ENCODE measurements around the gene MEIOC.
"Not testable (repeated sequence)": the region's sequence is repeated elsewhere in the genome, so short reads cannot be mapped to it uniquely, and the experiment has no call there.

Gene MEIOC

DNA sequence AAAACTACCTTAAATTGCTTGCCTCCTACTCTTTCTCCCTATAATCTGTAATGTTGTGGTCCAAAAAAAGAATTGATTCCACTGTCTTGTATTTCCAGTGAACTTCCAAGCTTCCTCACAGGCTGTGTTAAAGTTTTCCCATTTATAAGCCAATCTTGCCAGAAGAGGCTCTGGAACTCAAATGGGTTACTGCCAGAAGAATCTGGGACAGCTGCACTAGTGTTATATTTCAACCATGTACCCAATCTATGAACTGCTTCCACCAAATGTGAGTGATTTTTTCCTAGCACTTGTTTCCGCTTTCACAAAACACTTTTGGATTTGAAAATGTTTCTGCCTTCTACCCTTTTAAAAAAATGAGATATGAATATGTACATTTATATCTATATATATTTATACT is 31.5 kb downstream of the MEIOC start:
- no peaks in the 10 kb centered on the region for H3K27me3 ChIP-seq (ENCODE audit: low read depth, low read length)
- H3K4me3 ChIP-seq (ENCODE audit: low read depth in 1 of 2, low read length in 2 of 2) = no peak overlapping the region

DNA sequence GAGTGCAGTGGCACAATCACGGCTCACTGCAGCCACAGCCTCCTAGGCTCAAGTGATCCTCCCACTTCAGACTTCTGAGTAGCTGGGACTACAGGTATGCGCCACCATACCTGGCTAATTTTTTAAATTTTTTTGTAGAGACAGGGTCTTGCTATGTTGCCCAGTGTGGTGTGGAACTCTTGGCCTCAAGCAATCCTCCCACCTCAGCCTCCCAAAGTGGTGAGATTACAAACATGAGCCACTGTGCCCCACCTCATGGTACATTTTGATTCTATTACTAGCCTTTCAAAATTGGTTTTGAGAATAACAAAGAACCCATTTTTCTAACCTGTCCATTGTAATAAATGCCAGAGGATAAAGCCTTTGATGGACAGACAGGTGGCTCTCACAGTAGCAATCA is 31.9 kb downstream of the MEIOC start:
- Histone ChIP-seq H3K36me3 (ENCODE audit: control insufficient read depth in 1 of 2, insufficient read depth in 2 of 2, low read length in 2 of 2) (peaks cover 6% of the 10 kb centered on the region in 2 donors), H3K9me3 (ENCODE audit: control insufficient read depth in 1 of 2, low read length in 2 of 2) (no peaks in the 10 kb centered on the region), H3K4me3 (ENCODE audit: low read depth in 1 of 2, low read length in 2 of 2) (peak overlapping the region; percentile 88 to 97), H3K27me3 (ENCODE audit: low read depth, low read length) (no peaks in the 10 kb centered on the region), H3K4me1 (ENCODE audit: control insufficient read depth in 1 of 2, insufficient read depth in 2 of 2, low read length in 2 of 2) (peaks cover 8 to 24% of the 10 kb centered on the region in 2 donors), H3K27ac (ENCODE audit: low read length) (no peak overlapping the region)

More for the DNA sequence above, 31.5 kb downstream of the MEIOC start:
- Histone ChIP-seq H3K9me3 (ENCODE audit: control insufficient read depth in 1 of 2, low read length in 2 of 2) (no peaks in the 10 kb centered on the region), H3K27ac (ENCODE audit: low read length) (no peak overlapping the region), H3K36me3 (ENCODE audit: control insufficient read depth in 1 of 2, insufficient read depth in 2 of 2, low read length in 2 of 2) (peaks cover 6 to 11% of the 10 kb centered on the region in 2 donors), H3K4me1 (ENCODE audit: control insufficient read depth in 1 of 2, insufficient read depth in 2 of 2, low read length in 2 of 2) (peaks cover 8 to 24% of the 10 kb centered on the region in 2 donors)

DNA sequence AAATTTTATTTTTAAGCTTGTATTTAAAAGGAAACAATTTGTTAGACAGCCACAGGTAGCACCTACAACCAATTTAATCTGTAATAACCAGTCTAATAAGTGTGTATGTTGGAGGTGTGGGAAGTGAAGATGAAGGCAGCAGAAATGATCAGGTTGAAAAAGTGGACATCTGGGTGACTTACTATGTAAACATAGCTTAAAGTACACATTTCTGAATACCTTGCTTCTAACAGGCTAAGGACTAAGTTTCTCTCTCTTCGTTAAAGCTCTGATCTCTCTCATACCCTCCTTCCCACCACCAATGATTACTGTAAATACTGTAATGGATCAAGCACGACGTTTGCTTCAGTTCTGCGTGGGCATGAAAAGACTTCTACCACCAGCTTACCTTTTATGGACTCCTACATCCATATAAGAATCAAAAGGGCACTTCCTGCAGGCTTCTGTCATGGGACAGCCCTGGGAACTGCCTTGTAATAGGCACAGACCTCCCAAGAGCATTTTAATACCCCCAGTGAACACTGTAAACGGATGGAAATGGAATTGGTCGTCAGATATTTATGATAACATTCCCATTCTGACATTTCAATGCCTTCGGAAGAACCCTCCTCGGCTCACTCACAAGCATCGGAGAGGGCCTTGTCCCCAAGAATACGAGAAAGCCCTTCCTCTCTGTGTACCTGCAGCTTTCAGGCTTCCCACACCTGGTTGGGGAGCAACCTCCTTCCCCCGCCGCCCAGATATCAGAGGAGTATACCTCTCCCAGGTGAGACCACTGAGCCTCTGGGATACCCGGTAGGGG is 32.6 kb downstream of the MEIOC start:
- peaks cover 1 to 2% of the 10 kb centered on the region in 2 donors for H3K36me3 ChIP-seq (ENCODE audit: control insufficient read depth in 1 of 2, insufficient read depth in 2 of 2, low read length in 2 of 2)

DNA sequence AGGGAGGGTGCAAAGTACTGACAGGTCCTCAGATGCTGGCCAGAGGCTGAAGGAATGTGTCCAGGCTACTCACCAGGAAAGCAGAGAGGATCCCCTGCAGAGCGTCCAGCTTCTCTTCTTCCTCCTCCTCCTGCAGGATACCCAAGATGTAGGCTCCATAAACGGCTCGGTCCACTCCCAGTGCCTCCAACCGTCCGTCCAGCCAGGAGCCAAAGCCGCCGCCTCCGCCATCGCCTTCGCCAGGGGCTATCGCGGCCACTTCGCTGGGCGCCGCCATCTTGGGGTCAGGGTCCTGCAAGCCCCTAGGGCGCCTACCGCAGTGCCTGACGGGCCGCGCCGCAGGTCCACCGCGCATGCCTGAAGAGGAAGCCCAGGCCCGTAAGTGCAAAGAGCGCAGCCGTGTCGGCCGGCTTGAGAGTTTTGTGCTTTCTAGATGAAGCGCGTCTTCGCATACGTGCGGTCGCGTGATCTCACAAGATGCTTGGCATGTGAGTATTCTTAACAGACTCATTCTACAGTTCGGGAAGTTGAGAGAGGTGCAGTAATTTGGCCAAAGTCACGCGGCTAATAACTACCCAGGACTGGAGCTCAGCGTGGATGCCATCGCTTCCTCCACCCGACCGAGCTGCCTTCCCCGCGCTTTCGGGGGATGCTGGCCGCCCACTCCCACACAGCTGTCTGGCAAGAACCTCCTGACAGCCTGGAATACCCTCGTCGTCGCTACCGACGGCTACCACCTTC is 33.4 kb downstream of the MEIOC start, which contains the start of gene CCDC43:
CCDC43 (minus strand) TSS at position 300 of the 741 bp plus-strand sequence; CDS start at position 277, 23 bp downstream.
- H3K27me3 ChIP-seq (ENCODE audit: low read depth, low read length) = no peaks in the 10 kb centered on the region
- no peaks in the 10 kb centered on the region for H3K9me3 ChIP-seq (ENCODE audit: control insufficient read depth in 1 of 2, low read length in 2 of 2)
- peak within 1 kb of the TSS; percentile 88 to 97 for H3K4me3 ChIP-seq (ENCODE audit: low read depth in 1 of 2, low read length in 2 of 2)
- H3K36me3 ChIP-seq (ENCODE audit: control insufficient read depth in 1 of 2, insufficient read depth in 2 of 2, low read length in 2 of 2) = no peaks in the 10 kb centered on the region
- peak within 1 kb of the TSS; percentile 89 for H3K27ac ChIP-seq (ENCODE audit: low read length)
- H3K4me1 ChIP-seq (ENCODE audit: control insufficient read depth in 1 of 2, insufficient read depth in 2 of 2, low read length in 2 of 2) = peaks cover 8 to 24% of the 10 kb centered on the region in 2 donors

More for the DNA sequence above, 32.6 kb downstream of the MEIOC start:
- peak overlapping the region; percentile 88 to 97 for H3K4me3 ChIP-seq (ENCODE audit: low read depth in 1 of 2, low read length in 2 of 2)
- H3K27ac ChIP-seq (ENCODE audit: low read length) = peak overlapping the region; percentile 84
- no peaks in the 10 kb centered on the region for H3K27me3 ChIP-seq (ENCODE audit: low read depth, low read length)
- peaks cover 8 to 24% of the 10 kb centered on the region in 2 donors for H3K4me1 ChIP-seq (ENCODE audit: control insufficient read depth in 1 of 2, insufficient read depth in 2 of 2, low read length in 2 of 2)
- no peaks in the 10 kb centered on the region for H3K9me3 ChIP-seq (ENCODE audit: control insufficient read depth in 1 of 2, low read length in 2 of 2)

DNA sequence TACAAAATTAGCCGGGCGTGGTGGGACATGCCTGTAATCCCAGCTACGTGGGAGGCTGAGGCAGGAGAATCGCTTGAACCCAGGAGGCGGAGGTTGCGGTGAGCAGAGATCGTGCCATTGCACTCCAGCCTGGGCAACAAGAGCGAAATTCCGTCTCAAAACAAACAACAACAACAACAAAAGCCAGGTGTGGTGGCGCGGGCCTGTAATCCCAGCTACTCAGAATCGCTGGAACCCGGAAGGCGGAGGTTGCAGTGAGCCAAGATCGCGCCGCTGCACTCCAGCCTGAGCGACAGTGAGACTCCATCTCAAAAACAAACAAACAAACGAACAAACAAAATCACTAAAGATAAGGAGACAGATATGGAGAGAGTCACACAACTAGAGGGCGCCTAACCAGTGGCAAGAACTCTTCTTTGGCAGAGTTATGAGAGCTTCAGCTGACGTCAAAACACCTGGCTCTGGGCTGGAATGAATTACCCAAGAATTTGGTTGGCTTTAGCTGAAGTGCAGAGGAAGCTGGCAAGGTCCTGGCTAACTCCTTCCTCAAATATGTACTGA is 34.6 kb downstream of the MEIOC start:
- H3K27ac ChIP-seq (ENCODE audit: low read length); H3K27me3 ChIP-seq (ENCODE audit: low read depth, low read length); H3K9me3 ChIP-seq (ENCODE audit: control insufficient read depth in 1 of 2, low read length in 2 of 2); H3K4me3 ChIP-seq (ENCODE audit: low read depth in 1 of 2, low read length in 2 of 2); H3K36me3 ChIP-seq (ENCODE audit: control insufficient read depth in 1 of 2, insufficient read depth in 2 of 2, low read length in 2 of 2): not testable (repeated sequence)
- peaks cover 8 to 24% of the 10 kb centered on the region in 2 donors for H3K4me1 ChIP-seq (ENCODE audit: control insufficient read depth in 1 of 2, insufficient read depth in 2 of 2, low read length in 2 of 2)

DNA sequence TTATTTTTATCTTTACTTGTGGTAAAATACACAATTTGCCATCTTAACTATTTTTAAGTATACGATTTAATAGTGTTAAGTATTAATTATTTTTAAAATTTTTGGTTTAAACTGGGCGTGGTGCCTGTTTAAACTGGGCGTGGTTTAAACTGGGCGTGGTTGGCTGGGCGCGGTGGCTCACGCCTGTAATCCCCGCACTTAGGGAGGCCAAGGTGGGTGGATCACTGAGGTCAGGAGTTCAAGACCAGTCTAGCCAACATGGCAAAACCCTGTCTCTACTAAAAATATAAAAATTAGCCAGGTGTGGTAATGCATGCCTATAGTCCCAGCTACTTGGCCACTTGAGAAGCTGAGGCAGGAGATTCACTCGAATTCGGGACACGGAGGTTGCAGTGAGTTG is 37.3 kb downstream of the MEIOC start:
- H3K36me3 ChIP-seq (ENCODE audit: control insufficient read depth in 1 of 2, insufficient read depth in 2 of 2, low read length in 2 of 2) = no peaks in the 10 kb centered on the region
- no peaks in the 10 kb centered on the region for H3K27me3 ChIP-seq (ENCODE audit: low read depth, low read length)
- no peak overlapping the region for H3K4me3 ChIP-seq (ENCODE audit: low read depth in 1 of 2, low read length in 2 of 2)
- H3K27ac ChIP-seq (ENCODE audit: low read length) = no peak overlapping the region
- peaks cover 6 to 12% of the 10 kb centered on the region in 2 donors for H3K4me1 ChIP-seq (ENCODE audit: control insufficient read depth in 1 of 2, insufficient read depth in 2 of 2, low read length in 2 of 2)
- no peaks in the 10 kb centered on the region for H3K9me3 ChIP-seq (ENCODE audit: control insufficient read depth in 1 of 2, low read length in 2 of 2)

DNA sequence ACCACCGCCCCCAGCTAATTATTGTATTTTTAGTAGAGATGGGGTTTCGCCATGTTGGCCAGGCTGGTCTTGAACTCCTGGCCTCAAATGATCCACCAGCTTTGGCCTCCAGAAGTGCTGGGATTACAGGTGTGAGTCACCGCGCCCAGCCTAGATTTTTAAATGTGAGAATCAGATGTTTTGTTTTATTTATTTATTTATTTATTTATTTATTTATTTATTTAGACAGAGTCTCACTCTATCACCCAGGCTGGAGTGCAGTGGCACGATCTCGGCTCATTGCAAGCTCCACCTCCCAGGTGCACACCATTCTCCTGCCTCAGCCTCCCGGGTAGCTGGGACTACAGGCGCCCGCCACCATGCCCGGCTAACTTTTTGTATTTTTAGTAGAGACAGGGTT is 44.0 kb downstream of the MEIOC start:
- not testable (repeated sequence) for H3K9me3 ChIP-seq (ENCODE audit: control insufficient read depth in 1 of 2, low read length in 2 of 2); H3K4me3 ChIP-seq (ENCODE audit: low read depth in 1 of 2, low read length in 2 of 2); H3K27me3 ChIP-seq (ENCODE audit: low read depth, low read length); H3K27ac ChIP-seq (ENCODE audit: low read length); H3K4me1 ChIP-seq (ENCODE audit: control insufficient read depth in 1 of 2, insufficient read depth in 2 of 2, low read length in 2 of 2); H3K36me3 ChIP-seq (ENCODE audit: control insufficient read depth in 1 of 2, insufficient read depth in 2 of 2, low read length in 2 of 2)

DNA sequence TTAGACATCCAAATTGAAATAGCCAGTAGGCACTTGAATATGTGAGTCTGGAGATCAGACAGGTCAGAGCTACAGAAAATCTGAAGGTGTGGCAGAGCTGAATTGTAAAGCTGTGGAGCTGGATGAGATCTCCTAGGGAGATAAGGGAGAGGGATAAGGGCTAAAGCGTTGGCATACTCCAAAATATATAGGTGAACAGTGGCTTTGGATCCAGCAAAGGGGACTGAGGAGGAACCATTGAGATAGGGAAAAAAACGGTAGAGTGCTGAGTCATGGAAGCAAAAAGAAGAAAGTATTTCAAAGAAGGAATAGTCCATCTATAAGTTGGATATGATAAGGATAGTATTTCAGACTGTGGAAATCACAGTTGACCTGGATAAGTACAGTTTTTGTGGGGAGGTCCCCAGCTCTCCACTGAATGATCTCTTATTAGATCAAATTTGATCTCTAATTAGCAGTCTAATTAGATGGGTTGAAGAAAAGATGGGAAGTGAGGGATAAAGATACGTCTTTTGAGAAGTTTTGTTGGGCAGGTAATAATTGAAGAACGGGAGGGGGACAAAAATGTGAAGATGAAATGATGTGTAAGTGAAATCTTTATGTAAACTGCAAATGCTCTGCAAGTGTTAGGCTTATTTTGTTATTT is 51.6 kb downstream of the MEIOC start:
- H3K36me3 ChIP-seq (ENCODE audit: control insufficient read depth in 1 of 2, insufficient read depth in 2 of 2, low read length in 2 of 2) = no peaks in the 10 kb centered on the region
- peak overlapping the region; percentile 99 to 100 for H3K4me3 ChIP-seq (ENCODE audit: low read depth in 1 of 2, low read length in 2 of 2)
- H3K27me3 ChIP-seq (ENCODE audit: low read depth, low read length) = no peaks in the 10 kb centered on the region
- peaks cover 0 to 17% of the 10 kb centered on the region in 2 donors for H3K4me1 ChIP-seq (ENCODE audit: control insufficient read depth in 1 of 2, insufficient read depth in 2 of 2, low read length in 2 of 2)
- H3K9me3 ChIP-seq (ENCODE audit: control insufficient read depth in 1 of 2, low read length in 2 of 2) = no peaks in the 10 kb centered on the region
- H3K27ac ChIP-seq (ENCODE audit: low read length) = peak overlapping the region; percentile 81

DNA sequence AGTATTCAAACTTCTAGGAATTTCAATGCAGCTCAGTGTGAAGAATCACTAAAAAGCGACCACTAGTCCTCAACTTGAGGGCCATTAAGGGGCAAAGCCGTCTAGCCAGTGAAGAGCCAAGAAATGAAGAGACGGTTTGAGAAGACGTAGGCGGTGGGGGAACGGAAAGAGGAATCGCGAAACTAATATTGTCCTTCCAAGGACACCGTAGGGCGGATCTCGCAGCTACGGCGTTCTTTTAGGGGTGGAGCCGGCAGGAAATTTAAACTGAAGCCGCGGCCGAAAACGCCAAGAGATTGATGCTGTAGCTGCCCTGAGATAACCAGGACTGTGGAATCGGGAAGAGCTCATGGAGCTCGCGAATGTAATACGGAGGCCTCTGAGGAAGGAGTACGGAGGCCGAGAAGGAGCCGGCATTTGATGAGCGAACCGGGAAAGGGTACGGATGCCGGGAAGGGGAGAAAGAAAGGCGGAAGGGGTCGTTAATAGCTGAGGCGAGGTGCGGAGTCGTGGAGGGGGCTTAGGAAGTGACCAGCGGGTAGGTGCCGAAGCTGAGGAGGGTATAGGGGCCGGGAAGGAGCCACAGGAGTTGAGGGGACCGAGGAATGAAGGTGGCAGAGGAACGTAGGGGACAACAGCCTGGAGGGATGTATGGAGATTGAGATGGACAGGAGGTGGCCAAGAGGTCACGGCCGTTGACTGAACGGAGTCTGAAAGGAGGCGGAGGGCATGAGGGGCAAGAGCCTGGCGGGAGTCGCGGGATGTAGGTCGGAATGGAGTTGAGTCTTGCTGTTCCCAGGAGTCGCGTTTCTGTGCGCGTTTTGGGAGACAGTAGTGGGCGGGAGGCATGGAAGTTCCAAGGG is 52.4 kb downstream of the MEIOC start, which contains the start of gene DBF4B:
DBF4B (plus strand) TSS at position 265 of the 863 bp plus-strand sequence; CDS start at position 421, 156 bp downstream.
- Histone ChIP-seq H3K4me3 (ENCODE audit: low read depth in 1 of 2, low read length in 2 of 2) (peak within 1 kb of the TSS; percentile 99 to 100), H3K36me3 (ENCODE audit: control insufficient read depth in 1 of 2, insufficient read depth in 2 of 2, low read length in 2 of 2) (no peaks in the 10 kb centered on the region), H3K4me1 (ENCODE audit: control insufficient read depth in 1 of 2, insufficient read depth in 2 of 2, low read length in 2 of 2) (peaks cover 0 to 17% of the 10 kb centered on the region in 2 donors), H3K27me3 (ENCODE audit: low read depth, low read length) (no peaks in the 10 kb centered on the region), H3K9me3 (ENCODE audit: control insufficient read depth in 1 of 2, low read length in 2 of 2) (no peaks in the 10 kb centered on the region), H3K27ac (ENCODE audit: low read length) (peak within 1 kb of the TSS; percentile 81)

DNA sequence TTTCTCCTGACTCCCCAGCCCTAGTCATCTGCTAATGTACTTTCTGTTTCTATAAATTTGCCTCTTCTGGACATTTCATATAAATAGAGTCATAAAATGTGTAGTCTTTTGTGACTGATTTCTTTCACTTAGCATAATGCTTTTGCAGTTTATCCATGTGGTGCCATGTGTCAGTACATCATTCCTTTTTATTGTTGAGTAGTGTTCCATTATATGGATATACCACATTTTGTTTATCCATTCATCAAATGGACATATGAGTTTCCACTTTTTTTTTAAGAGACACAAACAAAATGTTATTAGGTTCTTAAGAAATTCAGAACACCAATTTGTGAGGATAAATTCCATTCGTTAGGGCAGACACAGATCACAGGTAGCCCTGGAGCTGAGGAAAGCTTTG is 63.2 kb downstream of the MEIOC start:
- Histone ChIP-seq H3K9me3 (ENCODE audit: control insufficient read depth in 1 of 2, low read length in 2 of 2) (no peaks in the 10 kb centered on the region), H3K4me1 (ENCODE audit: control insufficient read depth in 1 of 2, insufficient read depth in 2 of 2, low read length in 2 of 2) (no peaks in the 10 kb centered on the region), H3K27ac (ENCODE audit: low read length) (no peak overlapping the region), H3K27me3 (ENCODE audit: low read depth, low read length) (no peaks in the 10 kb centered on the region), H3K36me3 (ENCODE audit: control insufficient read depth in 1 of 2, insufficient read depth in 2 of 2, low read length in 2 of 2) (peaks cover 0 to 22% of the 10 kb centered on the region in 2 donors), H3K4me3 (ENCODE audit: low read depth in 1 of 2, low read length in 2 of 2) (no peak overlapping the region)

All from muscle layer of duodenum (tissue), 2 donors.